ENCODE results near the gene SNRNP35. TPM values are rescaled to one million over a fixed set of nuclear protein-coding genes. Genes with fewer than 3 reads are reported as not detected.
"Not testable (repeated sequence)": the region's sequence is repeated elsewhere in the genome, so short reads cannot be mapped to it uniquely, and the experiment has no call there.

The SNRNP35 gene
- total and polyA plus RNA-seq, 2 of the 8 experiments (the other 6 are each of a cell fraction or from before 2014, with no cell fraction given): 8.0 to 16.9 TPM

GRCh38 chr12:123409284-123410040 lies 48.5 kb upstream of the SNRNP35 start:
- H3K79me2 ChIP-seq (ENCODE audit: control insufficient read depth in 1 of 2, insufficient read depth in 2 of 2, low read length in 2 of 2); H2BK12ac ChIP-seq (ENCODE audit: low read depth, low read length); H3K56ac ChIP-seq (replicated peaks; ENCODE audit: insufficient read length, low read depth, low read length); H3K4ac ChIP-seq (replicated peaks; ENCODE audit: insufficient read length, low read depth, low read length); H3K36me3 ChIP-seq (ENCODE audit: control insufficient read depth in 2 of 4, insufficient read depth in 4 of 4, low read length in 3 of 4); H2BK15ac ChIP-seq (ENCODE audit: low read length); H3K4me3 ChIP-seq (ENCODE audit: extremely low read depth in 1 of 4, insufficient read depth in 2 of 4, low read depth in 3 of 4, low read length in 4 of 4); H3K23me2 ChIP-seq (ENCODE audit: low read depth, low read length); H3K9me3 ChIP-seq (ENCODE audit: insufficient read depth in 2 of 2, low read depth in 1 of 2, low read length in 1 of 2); H3K4me1 ChIP-seq (replicated peaks in 1 of 4; ENCODE audit: control insufficient read depth in 3 of 4, insufficient read depth in 4 of 4, low read length in 3 of 4); H4K5ac ChIP-seq (ENCODE audit: insufficient read length, low read depth, low read length); H4K8ac ChIP-seq (ENCODE audit: extremely low read depth, insufficient read depth, low read length); H3K27me3 ChIP-seq (replicated peaks in 1 of 4; ENCODE audit: control insufficient read depth in 3 of 4, extremely low read depth in 1 of 4, insufficient read depth in 3 of 4, low read length in 3 of 4); H3K9ac ChIP-seq (replicated peaks in 1 of 4; ENCODE audit: extremely low read depth in 1 of 4, low read depth in 3 of 4, low read length in 3 of 4); H3K4me2 ChIP-seq (ENCODE audit: insufficient read depth in 1 of 2, low read depth in 2 of 2, low read length in 2 of 2); H3K79me1 ChIP-seq (ENCODE audit: low read depth, low read length); H3K18ac ChIP-seq (ENCODE audit: extremely low read depth, low read length); H4K20me1 ChIP-seq (replicated peaks in 1 of 2; ENCODE audit: control insufficient read depth in 1 of 2, insufficient read depth in 2 of 2, low read length in 2 of 2); H2BK120ac ChIP-seq (replicated peaks; ENCODE audit: low read depth, low read length); H2BK5ac ChIP-seq (ENCODE audit: low read depth, low read length); H3K23ac ChIP-seq (ENCODE audit: insufficient read length); H3K27ac ChIP-seq (ENCODE audit: low read depth, low read length); H2AK5ac ChIP-seq (ENCODE audit: low read depth, low read length); H2BK20ac ChIP-seq (ENCODE audit: low read length); H2AFZ ChIP-seq (ENCODE audit: low read length); H4K91ac ChIP-seq (replicated peaks; ENCODE audit: insufficient read length, low read length); FAIRE-seq; H3K14ac ChIP-seq (ENCODE audit: insufficient read length); DNase-seq (ENCODE audit: low read depth in 1 of 2, low spot score in 2 of 2): not testable (repeated sequence)
- 89% methylated on average over 11 of the region's 11 CpGs; no CpG with 5 or more reads in 1 of the 2 experiments for WGBS, 2 experiments (ENCODE audit: extremely low coverage in 1 of 2, insufficient coverage in 1 of 2, insufficient read length in 1 of 2, insufficient replicate concordance in 2 of 2, low coverage in 1 of 2, low lambda C conversion rate in 2 of 2, missing lambda C conversion rate in 1 of 2)
- ChIA-PET POLR2A (ENCODE audit: partially characterized antibody) (interaction anchor here (1.1 to 1.8 kb wide), 3 partner anchors 16 to 26 kb away, joined by 3 to 5 read pairs (median 3); partner anchors contain the start of gene KMT5A), CTCF (ENCODE audit: partially characterized antibody) (interaction anchor here (0.6 to 2.0 kb wide), 4 partner anchors 9 to 172 kb away, joined by 3 to 7 read pairs (median 4); no protein-coding TSS in a partner anchor)

Measured in H1 (cell line).